Kidney (tissue), 14 donors: Measurements from ENCODE around the gene NCS1. TPM values are rescaled to one million over a fixed set of nuclear protein-coding genes. Genes with fewer than 3 reads are reported as not detected.
A peak's percentile ranks its signal among the peaks of the same experiment; 100 is the strongest.

Source experiments
- DNase-seq, 5 donors: peaks; one replicate each; pipeline ENCODE4 v3.0.0-alpha.2; 2013 to 2020
- FAIRE-seq: peaks from 2 replicates; lab custom pipeline; 2012; peaks lifted over from hg19 to GRCh38; lab: Jason Lieb, UNC
- H3K27ac ChIP-seq, 2 donors: one replicate each; pipeline ENCODE4 v1.7.0; 2013; ENCODE audit warnings: low read depth in 2 of 2, low read length in 2 of 2, inconsistent platforms in 1 of 2
- H3K27me3 ChIP-seq: one replicate; pipeline ENCODE4 v1.7.1; 2013; ENCODE audit warnings: low read length, inconsistent platforms; ENCODE audit not compliant: control insufficient read depth, insufficient read depth
- H3K36me3 ChIP-seq, 3 donors: one replicate each; pipeline versions ENCODE4 v1.7.0 to v1.7.1; 2013; ENCODE audit warnings: low read length in 3 of 3, control low read depth in 1 of 3, inconsistent platforms in 1 of 3; ENCODE audit not compliant: insufficient read depth in 3 of 3, control insufficient read depth in 2 of 3
- H3K4me1 ChIP-seq, 3 donors: one replicate each; pipeline versions ENCODE4 v1.7.0 to v1.7.1; 2013; ENCODE audit warnings: low read length in 3 of 3, inconsistent platforms in 1 of 3, low read depth in 1 of 3; ENCODE audit not compliant: control insufficient read depth in 2 of 3, insufficient read depth in 2 of 3
- H3K4me3 ChIP-seq, 3 donors: one replicate each; pipeline versions ENCODE4 v1.7.0 to v1.8.1; 2013; ENCODE audit warnings: low read length in 3 of 3, control low read depth in 1 of 3, inconsistent platforms in 1 of 3
- H3K9ac ChIP-seq, 3 donors: one replicate each; pipeline versions ENCODE4 v1.7.0 to v1.7.1; 2013; ENCODE audit warnings: low read length in 3 of 3, control low read depth in 1 of 3, inconsistent platforms in 1 of 3
- H3K9me3 ChIP-seq, 3 donors: one replicate each; pipeline versions ENCODE4 v1.7.0 to v1.7.1; 2013; ENCODE audit warnings: low read length in 3 of 3, control low read depth in 1 of 3, inconsistent platforms in 1 of 3; ENCODE audit not compliant: control insufficient read depth in 2 of 3, insufficient read depth in 1 of 3
- intact Hi-C: fragments of 100-400 bp; cut with DNase I; formaldehyde crosslinking; loops from one replicate; pipeline ENCODE4 v1.11.1; 2022
- polyA plus RNA-seq: library from polyadenylated mRNA; stranded (reverse); fragments of 350-450 nt; fragmentation: Illumina TruSeq; extraction: RNeasy Lipid Tissue Mini Kit (QIAGEN cat#74804); gene quantifications from one replicate; pipeline ENCODE4 v1.2.3, GENCODE V29; 2014; ENCODE audit warnings: low read depth, low replicate concordance; ENCODE audit not compliant: insufficient read depth
- total RNA-seq: library from RNA; stranded (reverse); fragmentation: NEBNext Ultra II Directional; extraction: Animal tissue kit (Norgen Biotek cat#: 25700); gene quantifications from one replicate; pipeline ENCODE4 v1.2.1, GENCODE V29; 2021
- TF ChIP-seq, protein P1 (sequence below): IDR thresholded peaks from 3 replicates; pipeline ENCODE4 v1.5.1; 2012; ENCODE audit warnings: mild to moderate bottlenecking, moderate library complexity, borderline replicate concordance; ENCODE audit not compliant: insufficient read depth; ENCODE audit errors: extremely low read depth
- donor health status: control.
- donor health status: control.
- donor health status: control.
- donor health status: control.
- donor health status: control.
- donor health status: DM: yes; HTN: yes; CAD: no.
- donor health status: Normal renal cell carcinoma (clear cell type).

Gene NCS1
- total and polyA plus RNA-seq, 2 donors from 2014 or later: 27.7 to 37.4 TPM

DNA sequence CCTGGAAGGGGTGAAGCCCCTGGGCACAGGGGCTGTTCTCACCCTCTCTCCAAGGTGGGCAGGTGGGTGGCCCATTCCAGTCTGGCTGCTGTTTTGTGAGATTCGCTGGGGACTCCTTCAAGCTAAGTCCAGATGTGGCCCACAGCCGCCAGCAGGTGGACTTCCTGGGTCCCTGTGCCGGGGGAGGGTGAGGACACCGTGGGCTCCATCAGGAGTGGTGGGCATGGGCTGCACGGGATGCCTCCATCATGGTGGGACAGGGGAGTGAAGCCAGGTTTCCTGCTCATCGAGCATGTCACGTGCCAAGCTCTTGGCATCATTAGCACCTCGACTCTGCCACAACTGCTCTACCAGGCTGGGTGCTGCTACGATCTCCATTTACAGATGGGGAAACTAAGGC lies 1.8 kb downstream of the NCS1 start:
- Histone ChIP-seq H3K27me3 (no peaks in the 10 kb centered on the region), H3K4me1 (peaks cover 0 to 10% (median 4%) of the 10 kb centered on the region in 3 donors), H3K9ac (no peak overlapping the region), H3K4me3 (peak overlapping the region in 1 of 3 donors; percentile 66), H3K9me3 (no peaks in the 10 kb centered on the region), H3K36me3 (no peaks in the 10 kb centered on the region), H3K27ac (no peak overlapping the region)
- intact Hi-C loops: no loop called here
- DNase-seq: no peak
- FAIRE-seq: no peak
- TF ChIP-seq, protein P1, sequence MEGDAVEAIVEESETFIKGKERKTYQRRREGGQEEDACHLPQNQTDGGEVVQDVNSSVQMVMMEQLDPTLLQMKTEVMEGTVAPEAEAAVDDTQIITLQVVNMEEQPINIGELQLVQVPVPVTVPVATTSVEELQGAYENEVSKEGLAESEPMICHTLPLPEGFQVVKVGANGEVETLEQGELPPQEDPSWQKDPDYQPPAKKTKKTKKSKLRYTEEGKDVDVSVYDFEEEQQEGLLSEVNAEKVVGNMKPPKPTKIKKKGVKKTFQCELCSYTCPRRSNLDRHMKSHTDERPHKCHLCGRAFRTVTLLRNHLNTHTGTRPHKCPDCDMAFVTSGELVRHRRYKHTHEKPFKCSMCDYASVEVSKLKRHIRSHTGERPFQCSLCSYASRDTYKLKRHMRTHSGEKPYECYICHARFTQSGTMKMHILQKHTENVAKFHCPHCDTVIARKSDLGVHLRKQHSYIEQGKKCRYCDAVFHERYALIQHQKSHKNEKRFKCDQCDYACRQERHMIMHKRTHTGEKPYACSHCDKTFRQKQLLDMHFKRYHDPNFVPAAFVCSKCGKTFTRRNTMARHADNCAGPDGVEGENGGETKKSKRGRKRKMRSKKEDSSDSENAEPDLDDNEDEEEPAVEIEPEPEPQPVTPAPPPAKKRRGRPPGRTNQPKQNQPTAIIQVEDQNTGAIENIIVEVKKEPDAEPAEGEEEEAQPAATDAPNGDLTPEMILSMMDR: no peak

DNA sequence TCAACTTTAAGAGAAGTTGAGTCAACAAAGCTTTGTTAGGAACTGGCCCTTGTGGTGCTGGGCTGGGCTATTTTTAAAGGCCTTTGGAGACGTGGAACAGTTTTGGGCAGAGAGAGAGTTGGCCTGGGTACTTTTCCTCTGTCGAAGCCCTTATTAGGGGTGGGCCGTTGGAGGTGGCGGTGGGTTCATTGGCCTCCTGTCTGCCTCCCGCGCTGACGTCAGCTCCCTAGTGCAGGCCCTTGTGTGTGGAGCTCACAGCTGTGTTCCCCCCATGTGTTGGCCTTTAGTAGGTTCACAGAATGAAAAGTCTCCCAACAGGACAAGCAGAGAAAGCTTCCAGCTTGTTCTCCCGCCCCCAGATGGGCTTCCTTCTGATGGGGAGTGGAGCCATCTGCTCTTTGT lies 2.7 kb downstream of the NCS1 start:
- DNase-seq: peak in 3 of 5 donors; percentile 40 to 77 (median 46)
- Histone ChIP-seq H3K4me1 (peaks cover 0 to 10% (median 4%) of the 10 kb centered on the region in 3 donors), H3K36me3 (no peaks in the 10 kb centered on the region), H3K9ac (no peak overlapping the region), H3K9me3 (no peaks in the 10 kb centered on the region), H3K27ac (no peak overlapping the region), H3K4me3 (no peak overlapping the region), H3K27me3 (no peaks in the 10 kb centered on the region)
- no peak for FAIRE-seq
- TF ChIP-seq, protein P1: no peak
- intact Hi-C loops: no loop called here

DNA sequence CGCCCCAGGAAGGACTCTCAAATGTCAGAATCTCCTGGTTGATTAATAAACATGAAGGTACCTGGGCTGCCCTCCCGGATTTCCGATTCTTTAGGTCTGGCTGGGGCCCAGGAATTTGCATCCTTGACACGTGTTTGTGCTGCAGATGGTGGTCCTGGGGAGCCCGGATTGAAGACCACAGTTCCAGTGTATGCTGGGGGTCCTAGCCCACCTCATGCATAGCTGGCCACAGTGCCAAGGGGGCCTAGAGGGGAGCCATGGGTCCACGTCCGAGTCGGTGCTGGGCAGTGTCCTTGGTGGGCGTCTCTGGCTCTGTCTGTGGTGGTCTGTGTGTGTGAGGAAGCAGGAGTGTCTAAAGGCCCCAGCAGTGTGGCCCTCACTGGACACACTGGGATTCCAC lies 3.2 kb downstream of the NCS1 start:
- TF ChIP-seq, protein P1: no peak
- Histone ChIP-seq H3K9me3 (no peaks in the 10 kb centered on the region), H3K27ac (no peak overlapping the region), H3K27me3 (no peaks in the 10 kb centered on the region), H3K9ac (no peak overlapping the region), H3K36me3 (no peaks in the 10 kb centered on the region), H3K4me1 (peaks cover 0 to 10% (median 4%) of the 10 kb centered on the region in 3 donors), H3K4me3 (no peak overlapping the region)
- DNase-seq: no peak
- intact Hi-C loops: no loop called here
- FAIRE-seq: no peak

DNA sequence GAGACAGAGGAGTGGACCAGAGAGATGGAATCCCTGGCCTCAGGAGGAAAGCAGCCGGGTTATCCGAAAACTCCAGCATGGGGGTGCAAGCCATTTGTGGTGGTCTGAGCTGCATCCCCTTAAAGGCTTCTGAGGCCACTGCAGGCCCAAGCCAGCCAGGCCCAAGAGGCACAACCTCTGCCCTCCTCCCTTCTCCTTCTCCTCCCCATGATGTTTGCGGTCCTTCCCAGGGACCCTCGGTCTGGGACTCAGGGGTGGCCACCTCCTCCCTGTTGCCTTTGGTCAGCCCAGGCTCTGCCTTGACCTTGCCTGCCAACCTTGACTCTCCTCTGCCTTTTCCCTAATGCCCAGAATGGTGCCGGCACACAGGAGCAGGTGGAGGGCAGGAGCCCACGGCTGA lies 4.6 kb downstream of the NCS1 start:
- Histone ChIP-seq H3K9ac (no peak overlapping the region), H3K36me3 (no peaks in the 10 kb centered on the region), H3K27ac (no peak overlapping the region), H3K4me3 (no peak overlapping the region), H3K27me3 (no peaks in the 10 kb centered on the region), H3K4me1 (peaks cover 0 to 8% (median 4%) of the 10 kb centered on the region in 3 donors), H3K9me3 (no peaks in the 10 kb centered on the region)
- TF ChIP-seq, protein P1: no peak
- no peak for DNase-seq
- no peak for FAIRE-seq
- intact Hi-C loops: no loop called here
